GM06990 (cell line): ENCODE data around the gene OR6K6.

Experiments used
- DNase-seq: peaks from one replicate; pipeline ENCODE4 v3.0.0-alpha.2; 2011; ENCODE audit not compliant: insufficient read length; ENCODE audit errors: extremely low read depth
- H3K27me3 ChIP-seq: replicated peaks from 2 replicates; pipeline ENCODE4 v1.6.0; 2011; ENCODE audit warnings: low read length; ENCODE audit not compliant: control insufficient read depth, insufficient read depth
- H3K36me3 ChIP-seq: 2 replicates; pipeline ENCODE4 v1.5.1; 2011; ENCODE audit warnings: low read length; ENCODE audit not compliant: control insufficient read depth, insufficient read depth
- H3K4me3 ChIP-seq: replicated peaks from 2 replicates; pipeline ENCODE4 v1.5.1; 2011; ENCODE audit warnings: low read depth, mild to moderate bottlenecking, control low read depth, low read length
- TF ChIP-seq, protein P1 (sequence below): IDR thresholded peaks from 2 replicates; pipeline ENCODE4 v1.5.1; 2011; ENCODE audit warnings: low read length, control low read depth, mild to moderate bottlenecking, inconsistent platforms; ENCODE audit not compliant: insufficient read depth, poor library complexity, severe bottlenecking

The OR6K6 gene

DNA sequence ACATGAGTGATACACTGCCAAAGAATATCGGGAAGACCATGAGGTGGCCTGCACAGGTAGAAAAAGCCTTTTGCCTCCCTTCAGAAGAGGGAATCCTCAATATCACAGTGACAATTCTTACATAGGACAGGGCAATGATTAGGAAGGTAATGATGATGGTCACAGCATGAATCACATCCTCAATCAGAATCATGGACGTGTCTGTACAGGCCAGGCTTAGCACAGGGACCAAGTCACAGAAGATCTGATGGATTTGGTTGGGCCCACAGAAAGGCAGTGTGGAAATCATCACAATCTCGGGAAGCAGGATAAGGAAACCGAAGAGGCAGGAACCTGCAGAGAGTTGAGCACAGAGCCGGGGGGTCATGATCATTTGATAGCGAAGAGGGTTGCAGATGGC is 37.2 kb upstream of the OR6K6 start:
- DNase-seq = no peak

DNA sequence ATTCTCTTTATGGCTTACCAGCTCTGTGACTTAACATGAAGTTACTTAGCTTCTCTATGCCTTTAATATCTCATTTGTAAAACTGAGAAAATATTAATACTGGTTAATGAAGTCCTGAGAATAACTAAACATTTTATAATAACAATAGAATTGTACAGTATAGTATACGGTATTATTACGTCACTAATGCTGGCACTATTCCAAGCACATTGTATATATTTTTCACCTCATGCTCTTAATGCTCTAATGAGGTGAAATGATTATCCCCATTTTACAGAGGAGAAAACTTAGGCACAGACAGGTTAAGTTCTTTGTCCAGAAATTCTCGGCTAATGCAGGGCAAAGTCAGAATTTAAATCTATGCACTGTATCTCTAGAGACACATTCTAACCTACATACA is 34.9 kb upstream of the OR6K6 start:
- Histone ChIP-seq H3K27me3 (no peaks in the 10 kb centered on the region), H3K36me3 (no peaks in the 10 kb centered on the region), H3K4me3 (no peak overlapping the region)
- no peak for DNase-seq
- TF ChIP-seq, protein P1, sequence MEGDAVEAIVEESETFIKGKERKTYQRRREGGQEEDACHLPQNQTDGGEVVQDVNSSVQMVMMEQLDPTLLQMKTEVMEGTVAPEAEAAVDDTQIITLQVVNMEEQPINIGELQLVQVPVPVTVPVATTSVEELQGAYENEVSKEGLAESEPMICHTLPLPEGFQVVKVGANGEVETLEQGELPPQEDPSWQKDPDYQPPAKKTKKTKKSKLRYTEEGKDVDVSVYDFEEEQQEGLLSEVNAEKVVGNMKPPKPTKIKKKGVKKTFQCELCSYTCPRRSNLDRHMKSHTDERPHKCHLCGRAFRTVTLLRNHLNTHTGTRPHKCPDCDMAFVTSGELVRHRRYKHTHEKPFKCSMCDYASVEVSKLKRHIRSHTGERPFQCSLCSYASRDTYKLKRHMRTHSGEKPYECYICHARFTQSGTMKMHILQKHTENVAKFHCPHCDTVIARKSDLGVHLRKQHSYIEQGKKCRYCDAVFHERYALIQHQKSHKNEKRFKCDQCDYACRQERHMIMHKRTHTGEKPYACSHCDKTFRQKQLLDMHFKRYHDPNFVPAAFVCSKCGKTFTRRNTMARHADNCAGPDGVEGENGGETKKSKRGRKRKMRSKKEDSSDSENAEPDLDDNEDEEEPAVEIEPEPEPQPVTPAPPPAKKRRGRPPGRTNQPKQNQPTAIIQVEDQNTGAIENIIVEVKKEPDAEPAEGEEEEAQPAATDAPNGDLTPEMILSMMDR = no peak

More for the DNA sequence above, 37.2 kb upstream of the OR6K6 start:
- Histone ChIP-seq H3K27me3 (no peaks in the 10 kb centered on the region), H3K36me3 (no peaks in the 10 kb centered on the region), H3K4me3 (no peak overlapping the region)
- TF ChIP-seq, protein P1 = no peak

DNA sequence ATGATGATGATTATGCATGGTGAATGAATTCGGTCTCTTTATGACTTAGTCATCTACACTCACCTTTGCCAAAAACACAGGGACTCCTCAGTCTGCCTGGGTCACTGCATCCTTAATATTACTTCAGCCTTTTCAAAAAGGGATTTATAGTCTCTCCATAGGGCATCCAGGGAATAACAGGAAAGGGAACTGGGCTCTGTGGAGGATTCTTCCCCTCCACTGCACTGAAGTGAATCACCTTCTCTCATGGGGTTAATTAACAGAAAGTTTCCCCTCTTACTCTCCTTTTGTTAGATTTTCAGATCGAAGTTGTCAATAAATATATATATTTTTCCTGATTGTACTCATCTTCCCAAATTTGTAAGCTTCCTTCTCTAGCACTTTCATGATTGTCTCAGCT is 33.9 kb upstream of the OR6K6 start, which contains the start of gene OR6K3:
Gene OR6K3, minus strand, starts transcription at position 101 of the 400 bp plus-strand sequence. CDS start 2,605 bp downstream, outside the sequence.
- TF ChIP-seq, protein P1 = no peak
- no peaks in the 10 kb centered on the region for H3K27me3 ChIP-seq
- H3K36me3 ChIP-seq = no peaks in the 10 kb centered on the region
- H3K4me3 ChIP-seq = no peak within 1 kb of the TSS
- DNase-seq = no peak

DNA sequence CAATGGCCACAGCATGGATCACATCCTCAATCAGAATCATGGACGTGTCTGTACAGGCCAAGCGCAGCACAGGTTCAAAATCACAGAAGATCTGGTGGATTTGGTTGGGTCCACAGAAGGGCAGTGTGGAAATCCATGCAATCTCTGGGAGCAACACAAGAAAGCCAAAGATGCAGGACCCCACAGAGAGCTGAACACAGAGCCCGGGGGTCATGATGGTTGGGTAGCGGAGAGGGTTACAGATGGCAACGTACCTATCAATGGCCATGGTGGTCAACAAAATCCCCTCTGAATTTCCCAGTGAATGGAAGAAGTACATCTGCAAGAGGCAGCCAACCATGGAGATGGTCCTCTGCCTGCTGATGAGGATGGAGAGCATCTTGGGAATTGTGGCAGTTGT is 30.1 kb upstream of the OR6K6 start:
- no peaks in the 10 kb centered on the region for H3K36me3 ChIP-seq
- H3K4me3 ChIP-seq = no peak overlapping the region
- DNase-seq = no peak
- H3K27me3 ChIP-seq = no peaks in the 10 kb centered on the region
- TF ChIP-seq, protein P1 = no peak

DNA sequence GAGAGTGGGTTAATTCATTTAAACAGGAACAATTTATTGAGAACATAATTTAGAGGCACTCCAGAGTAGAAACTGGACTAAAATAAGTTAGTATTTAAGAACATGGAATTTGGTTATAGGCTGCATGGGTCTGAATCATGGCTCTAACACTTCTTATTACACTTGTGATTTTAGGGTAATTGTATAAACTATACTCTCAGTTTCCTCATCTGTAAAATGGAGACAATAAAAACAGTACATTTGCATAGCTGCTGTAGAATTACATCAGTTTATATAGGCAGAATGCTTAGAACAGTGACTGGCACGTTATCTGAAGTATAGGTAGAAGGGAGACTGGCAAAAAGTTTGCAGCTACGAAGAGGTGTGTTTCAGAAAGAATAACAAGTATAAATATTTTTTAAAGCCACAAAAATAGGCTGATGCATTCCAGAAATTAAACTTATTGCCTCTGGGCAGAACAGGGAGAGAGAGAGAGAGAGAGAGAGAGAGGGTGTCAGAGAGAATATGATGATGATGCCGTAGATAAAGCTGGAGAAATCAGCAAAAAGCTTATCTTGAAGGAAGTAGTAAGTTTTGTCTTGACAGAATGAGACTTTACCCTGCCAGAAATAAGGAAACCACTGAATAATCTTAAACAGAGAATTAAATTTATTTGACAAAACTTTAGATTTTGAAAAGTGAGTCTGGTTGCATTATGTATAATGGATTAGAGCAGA is 25.9 kb upstream of the OR6K6 start:
- DNase-seq = no peak
- H3K36me3 ChIP-seq = no peaks in the 10 kb centered on the region
- H3K27me3 ChIP-seq = no peaks in the 10 kb centered on the region
- H3K4me3 ChIP-seq = no peak overlapping the region
- TF ChIP-seq, protein P1 = no peak
